ENCODE results near the gene FNTB.

FNTB gene

GRCh38 chr14:64953310-64953654 lies 33.4 kb upstream of the FNTB start:
- DNase-seq (ENCODE audit: low spot score), result no peak

- DNase-seq (ENCODE audit: low spot score), result no peak
Measured at GRCh38 chr14:64953661-64954060, 33.0 kb upstream of the FNTB start.

GRCh38 chr14:64954491-64955240 lies 32.0 kb upstream of the FNTB start:
- DNase-seq (ENCODE audit: low spot score), result no peak

- no peak for DNase-seq (ENCODE audit: low spot score)
Measured at GRCh38 chr14:64955297-64955696, 31.4 kb upstream of the FNTB start.

GRCh38 chr14:64956697-64957406 lies 29.8 kb upstream of the FNTB start:
- no peak for DNase-seq (ENCODE audit: low spot score)

- DNase-seq (ENCODE audit: low spot score), result no peak
Measured at GRCh38 chr14:64958201-64958600, 28.5 kb upstream of the FNTB start.

- DNase-seq (ENCODE audit: low spot score), result no peak
Measured at GRCh38 chr14:64958743-64959142, 28.0 kb upstream of the FNTB start.

GRCh38 chr14:64960762-64961276 lies 25.9 kb upstream of the FNTB start:
- DNase-seq (ENCODE audit: low spot score), result no peak

GRCh38 chr14:64963611-64964010 lies 23.1 kb upstream of the FNTB start:
- no peak for DNase-seq (ENCODE audit: low spot score)

GRCh38 chr14:64965356-64966000 lies 21.2 kb upstream of the FNTB start:
- DNase-seq (ENCODE audit: low spot score), result no peak

- no peak for DNase-seq (ENCODE audit: low spot score)
Measured at GRCh38 chr14:64966976-64967375, 19.7 kb upstream of the FNTB start.

GRCh38 chr14:64968167-64968566 lies 18.5 kb upstream of the FNTB start:
- DNase-seq (ENCODE audit: low spot score), result no peak

- DNase-seq (ENCODE audit: low spot score), result no peak
Measured at GRCh38 chr14:64968651-64969050, 18.0 kb upstream of the FNTB start.

GRCh38 chr14:64970041-64970440 lies 16.7 kb upstream of the FNTB start:
- no peak for DNase-seq (ENCODE audit: low spot score)

GRCh38 chr14:64970776-64971477 lies 15.8 kb upstream of the FNTB start:
- DNase-seq (ENCODE audit: low spot score), result peak; percentile 45

- no peak for DNase-seq (ENCODE audit: low spot score)
Measured at GRCh38 chr14:64971491-64971942, 15.2 kb upstream of the FNTB start.

- DNase-seq (ENCODE audit: low spot score), result peak; percentile 14
Measured at GRCh38 chr14:64971943-64972791, 14.5 kb upstream of the FNTB start, which contains the start of gene RAB15. RAB15 (minus strand) TSS chr14:64972336; CDS start chr14:64972076, 260 bp downstream.

- DNase-seq (ENCODE audit: low spot score), result no peak
Measured at GRCh38 chr14:64973026-64973442, 13.7 kb upstream of the FNTB start.

GRCh38 chr14:64973826-64974225 lies 12.9 kb upstream of the FNTB start:
- DNase-seq (ENCODE audit: low spot score), result no peak

GRCh38 chr14:64974563-64974962 lies 12.1 kb upstream of the FNTB start:
- DNase-seq (ENCODE audit: low spot score), result no peak
